CD4-positive, alpha-beta T cell treated with Interleukin-10 for 1 hour (primary cell): ENCODE measurements around the gene BCAS3.
"Not testable (repeated sequence)": the region's sequence is repeated elsewhere in the genome, so short reads cannot be mapped to it uniquely, and the experiment has no call there.

Source experiments
- DNase-seq: peaks from one replicate; pipeline ENCODE4 v3.0.0-alpha.2; 2020

BCAS3 gene

GRCh38 chr17:61420745-61421398 lies 743.2 kb downstream of the BCAS3 start:
- DNase-seq: no peak

- no peak for DNase-seq
Observed at GRCh38 chr17:61421460-61421859, 743.8 kb downstream of the BCAS3 start.

- DNase-seq: no peak
Observed at GRCh38 chr17:61422116-61422799, 744.6 kb downstream of the BCAS3 start.

GRCh38 chr17:61422869-61423268 lies 745.2 kb downstream of the BCAS3 start:
- DNase-seq: no peak

- DNase-seq: no peak
Observed at GRCh38 chr17:61423967-61424649, 746.5 kb downstream of the BCAS3 start.

- DNase-seq: no peak
Observed at GRCh38 chr17:61425682-61426481, 748.2 kb downstream of the BCAS3 start.

GRCh38 chr17:61426482-61427304 lies 749.0 kb downstream of the BCAS3 start:
- no peak for DNase-seq

- no peak for DNase-seq
Observed at GRCh38 chr17:61427567-61427966, 749.9 kb downstream of the BCAS3 start.

- no peak for DNase-seq
Observed at GRCh38 chr17:61429274-61429673, 751.6 kb downstream of the BCAS3 start.

- DNase-seq: not testable (repeated sequence)
Observed at GRCh38 chr17:61429831-61430230, 752.2 kb downstream of the BCAS3 start.

- no peak for DNase-seq
Observed at GRCh38 chr17:61431594-61432311, 754.1 kb downstream of the BCAS3 start.

- DNase-seq: no peak
Observed at GRCh38 chr17:61436273-61436672, 758.6 kb downstream of the BCAS3 start.

- DNase-seq: no peak
Observed at GRCh38 chr17:61436995-61437704, 759.5 kb downstream of the BCAS3 start.

GRCh38 chr17:61440697-61441096 lies 763.0 kb downstream of the BCAS3 start:
- no peak for DNase-seq

- not testable (repeated sequence) for DNase-seq
Observed at GRCh38 chr17:61441507-61441906, 763.9 kb downstream of the BCAS3 start.

- DNase-seq: no peak
Observed at GRCh38 chr17:61442136-61442775, 764.6 kb downstream of the BCAS3 start.
